Stimulated activated naive CD8-positive, alpha-beta T cell treated with anti-CD3 and anti-CD28 coated beads, Interleukin-15, Interleukin-2, amounts not matched to agents 100 U/mL and 50 U/mL, for 24 hours (primary cell): ENCODE data around the gene AKR7A3.
A peak's percentile ranks its signal among the peaks of the same experiment; 100 is the strongest.

ENCODE experiments used
- ATAC-seq: fragments of 150-1000 bp; cut with Tn5 transposase; one replicate; pipeline ENCODE4 v1.10.0; 2021
- DNase-seq: peaks from one replicate; pipeline ENCODE4 v3.0.0; 2021

The AKR7A3 gene

GRCh38 chr1:19288324-19289241 lies at the start of gene AKR7A3:
TSS of gene AKR7A3 (minus strand) at chr1:19288770. CDS start at chr1:19288709, 61 bp downstream.
- DNase-seq (peak; percentile 74), ATAC-seq (peak; percentile 85)

- no peak for ATAC-seq
- DNase-seq: no peak
Observed at GRCh38 chr1:19338323-19338762, 49.8 kb upstream of the AKR7A3 start.

- no peak for ATAC-seq
- DNase-seq: no peak
Observed at GRCh38 chr1:19337289-19337688, 48.7 kb upstream of the AKR7A3 start.

GRCh38 chr1:19336543-19336942 lies 48.0 kb upstream of the AKR7A3 start:
- ATAC-seq: peak; percentile 96
- DNase-seq: peak; percentile 69

- ATAC-seq: peak; percentile 44
- DNase-seq: no peak
Observed at GRCh38 chr1:19333587-19334354, 45.2 kb upstream of the AKR7A3 start.

- ATAC-seq: no peak
Observed at GRCh38 chr1:19332832-19333231, 44.3 kb upstream of the AKR7A3 start.

GRCh38 chr1:19331262-19331878 lies 42.8 kb upstream of the AKR7A3 start:
- ATAC-seq: no peak
- DNase-seq: no peak

More at GRCh38 chr1:19332832-19333231, 44.3 kb upstream of the AKR7A3 start:
- no peak for DNase-seq

GRCh38 chr1:19330449-19331135 lies 42.0 kb upstream of the AKR7A3 start:
- DNase-seq (no peak), ATAC-seq (no peak)

- DNase-seq (no peak), ATAC-seq (no peak)
Observed at GRCh38 chr1:19329611-19330010, 41.0 kb upstream of the AKR7A3 start.

GRCh38 chr1:19329188-19329587 lies 40.6 kb upstream of the AKR7A3 start:
- DNase-seq (no peak), ATAC-seq (no peak)

- DNase-seq (no peak), ATAC-seq (no peak)
Observed at GRCh38 chr1:19328486-19328885, 39.9 kb upstream of the AKR7A3 start.

GRCh38 chr1:19327736-19328135 lies 39.2 kb upstream of the AKR7A3 start:
- DNase-seq: no peak
- ATAC-seq: no peak

GRCh38 chr1:19327301-19327700 lies 38.7 kb upstream of the AKR7A3 start:
- no peak for DNase-seq
- no peak for ATAC-seq

- DNase-seq (no peak), ATAC-seq (no peak)
Observed at GRCh38 chr1:19326748-19327065, 38.1 kb upstream of the AKR7A3 start.

GRCh38 chr1:19325958-19326747 lies 37.6 kb upstream of the AKR7A3 start:
- no peak for ATAC-seq

GRCh38 chr1:19325368-19325957 lies 36.9 kb upstream of the AKR7A3 start:
- DNase-seq: no peak
- no peak for ATAC-seq

More at GRCh38 chr1:19325958-19326747, 37.6 kb upstream of the AKR7A3 start:
- DNase-seq: no peak

- DNase-seq (no peak), ATAC-seq (no peak)
Observed at GRCh38 chr1:19324665-19324990, 36.1 kb upstream of the AKR7A3 start.

- DNase-seq (no peak), ATAC-seq (no peak)
Observed at GRCh38 chr1:19323987-19324664, 35.6 kb upstream of the AKR7A3 start.

GRCh38 chr1:19322481-19322880 lies 33.9 kb upstream of the AKR7A3 start:
- ATAC-seq (no peak), DNase-seq (no peak)

- DNase-seq (no peak), ATAC-seq (no peak)
Observed at GRCh38 chr1:19321071-19321470, 32.5 kb upstream of the AKR7A3 start.
